Activated CD4-positive, CD25-positive, alpha-beta regulatory T cell (primary cell): ENCODE measurements around the gene PEX10.

Experiments used
- DNase-seq, 4 experiments: peaks; one replicate each; lab custom pipeline; 2025; lab: John Stamatoyannopoulos, UW

The PEX10 gene

DNA sequence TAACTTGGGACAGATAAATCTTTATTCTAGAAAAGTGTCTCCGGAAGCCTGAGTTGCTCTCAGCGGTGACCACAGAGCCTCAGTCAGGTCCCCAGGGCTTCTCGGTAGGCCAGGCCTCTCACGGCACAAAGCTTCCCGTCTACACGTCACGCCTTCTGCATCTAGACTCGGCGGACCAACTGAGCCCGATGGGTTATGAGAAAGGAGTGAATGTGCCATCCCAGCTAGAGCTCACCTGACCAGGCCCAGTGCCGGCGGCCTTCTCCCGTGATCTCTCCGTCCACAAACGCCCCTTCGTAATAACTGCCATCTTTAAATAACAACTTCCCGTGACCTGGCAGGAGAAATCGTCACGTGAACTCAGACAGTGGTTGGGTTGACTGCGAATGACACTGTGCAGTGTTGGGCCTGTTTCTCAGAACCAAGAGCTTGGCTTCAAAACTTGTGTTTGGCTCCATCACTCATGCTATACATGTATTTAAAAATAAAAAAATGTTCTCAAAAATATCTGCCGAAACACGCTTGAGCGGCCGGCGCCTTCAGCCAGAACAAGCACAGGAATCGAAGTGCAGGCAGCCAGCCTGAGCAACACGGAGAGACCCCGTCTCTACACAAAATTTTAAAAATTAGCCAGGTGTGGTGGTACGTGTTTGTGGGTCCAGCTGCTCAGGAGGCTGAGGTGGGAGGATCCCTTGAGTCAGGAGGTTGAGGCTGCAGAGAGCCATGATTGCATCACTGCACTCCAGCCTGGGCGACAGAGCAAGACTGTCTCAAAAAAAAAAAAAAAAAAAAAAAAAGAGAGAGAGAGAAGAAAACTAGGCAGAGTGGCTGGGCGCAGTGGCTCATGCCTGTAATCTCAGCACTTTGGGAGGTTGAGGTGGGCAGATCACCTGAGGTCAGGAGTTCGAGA is 24.1 kb downstream of the PEX10 start:
- DNase-seq: no peak

DNA sequence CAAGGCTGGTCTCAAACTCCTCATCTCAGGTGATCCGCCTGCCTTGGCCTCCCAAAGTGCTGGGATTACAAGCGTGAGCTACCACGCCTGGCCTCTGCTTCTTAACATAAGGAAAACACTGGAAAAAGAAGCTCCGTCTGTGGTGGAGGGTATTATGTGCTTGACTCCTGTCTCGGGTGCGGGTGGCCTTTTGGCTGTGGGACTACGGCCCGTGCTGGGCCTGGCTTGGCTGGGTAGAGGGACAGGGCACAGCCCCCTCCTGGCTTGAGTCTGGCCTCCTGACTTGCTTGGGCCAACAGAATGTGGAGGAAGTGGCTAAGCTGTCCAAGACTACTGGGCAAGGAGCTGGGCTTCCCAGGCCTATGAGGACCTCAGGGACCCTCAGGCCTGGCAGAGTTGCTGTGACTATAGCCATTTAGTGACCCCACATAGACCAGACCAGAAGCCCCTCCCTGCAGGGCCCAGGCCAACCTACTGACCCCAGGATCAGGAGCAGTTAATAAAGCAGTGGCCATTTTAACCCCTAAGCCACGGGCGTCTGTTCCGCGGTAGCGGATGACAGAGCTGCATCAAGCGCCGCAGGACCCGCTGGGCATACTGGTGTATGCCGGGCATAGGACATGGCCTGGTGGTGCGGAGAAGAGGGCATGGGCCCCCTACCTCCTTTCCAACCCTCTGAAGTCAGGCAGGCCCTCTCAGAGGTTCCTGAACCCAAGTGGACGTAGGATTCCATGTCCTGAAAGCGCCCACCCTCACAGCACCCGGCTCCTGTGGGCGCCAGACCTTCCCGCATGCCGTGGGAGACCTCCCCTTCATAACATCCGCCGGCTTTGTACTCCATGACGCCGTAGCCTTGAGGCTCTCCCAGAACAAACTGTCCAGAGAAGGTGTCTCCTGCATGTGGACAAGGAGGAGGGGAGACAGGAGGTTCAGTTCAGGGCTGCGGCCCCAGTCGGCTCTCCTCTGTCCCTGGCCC is 25.4 kb downstream of the PEX10 start:
- DNase-seq: no peak

DNA sequence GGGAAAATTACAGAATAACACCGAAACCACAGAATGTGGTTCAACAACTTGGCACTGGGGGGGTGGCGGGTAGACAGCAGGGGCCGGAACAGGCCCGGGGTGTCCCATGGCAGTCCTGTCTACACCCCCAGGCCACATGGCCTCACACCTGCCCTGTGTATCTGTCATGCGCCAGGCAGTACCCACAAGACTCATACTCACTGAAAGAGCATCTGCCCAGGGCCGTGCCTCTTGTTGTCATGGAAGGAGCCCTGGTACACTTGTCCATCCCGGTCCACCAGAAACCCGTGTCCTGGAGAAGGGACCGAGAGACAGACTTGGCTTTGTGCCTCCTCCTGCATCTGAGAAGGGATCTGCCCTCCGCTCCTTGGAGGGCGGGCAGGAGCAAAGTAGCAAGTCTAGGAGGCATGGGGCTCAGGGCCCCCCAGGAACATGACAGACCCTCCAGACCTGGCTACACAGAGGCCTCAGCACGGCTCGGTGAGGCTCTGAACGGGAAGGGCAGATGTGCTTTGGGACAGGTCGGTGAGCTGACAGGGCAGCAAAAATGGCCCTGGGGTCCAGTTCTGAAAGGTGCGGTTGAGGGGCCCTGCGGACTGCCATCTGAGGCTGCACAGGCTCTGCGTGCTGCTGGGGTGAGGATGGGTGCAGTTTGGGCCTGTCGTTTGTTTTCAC is 26.6 kb downstream of the PEX10 start:
- no peak for DNase-seq

DNA sequence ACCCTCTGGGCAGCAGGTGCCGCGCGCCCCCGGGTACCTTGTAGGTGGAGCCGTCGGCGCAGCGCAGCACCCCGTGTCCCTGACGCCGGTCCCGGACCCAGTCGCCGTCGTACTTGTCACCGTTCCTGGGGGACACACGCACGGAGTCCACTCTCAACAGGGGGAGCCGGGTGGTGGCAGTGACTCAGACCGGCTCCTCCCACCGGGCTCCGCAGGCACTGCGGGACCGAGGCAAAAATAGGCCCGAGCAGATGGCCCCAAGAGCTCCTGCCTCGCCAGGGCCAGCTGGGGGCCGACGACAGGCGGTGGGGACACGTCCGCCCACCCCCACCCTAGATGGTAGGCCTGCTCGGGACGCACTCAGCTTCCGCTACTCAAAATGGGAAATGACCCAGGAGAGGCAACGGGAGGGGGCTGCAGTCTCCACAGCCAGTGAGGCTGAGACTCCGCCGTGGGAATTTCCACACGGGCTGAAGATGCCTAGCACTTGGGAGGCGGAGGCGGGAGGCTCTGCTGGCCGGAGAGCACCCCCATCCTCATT is 27.4 kb downstream of the PEX10 start:
- DNase-seq: no peak

DNA sequence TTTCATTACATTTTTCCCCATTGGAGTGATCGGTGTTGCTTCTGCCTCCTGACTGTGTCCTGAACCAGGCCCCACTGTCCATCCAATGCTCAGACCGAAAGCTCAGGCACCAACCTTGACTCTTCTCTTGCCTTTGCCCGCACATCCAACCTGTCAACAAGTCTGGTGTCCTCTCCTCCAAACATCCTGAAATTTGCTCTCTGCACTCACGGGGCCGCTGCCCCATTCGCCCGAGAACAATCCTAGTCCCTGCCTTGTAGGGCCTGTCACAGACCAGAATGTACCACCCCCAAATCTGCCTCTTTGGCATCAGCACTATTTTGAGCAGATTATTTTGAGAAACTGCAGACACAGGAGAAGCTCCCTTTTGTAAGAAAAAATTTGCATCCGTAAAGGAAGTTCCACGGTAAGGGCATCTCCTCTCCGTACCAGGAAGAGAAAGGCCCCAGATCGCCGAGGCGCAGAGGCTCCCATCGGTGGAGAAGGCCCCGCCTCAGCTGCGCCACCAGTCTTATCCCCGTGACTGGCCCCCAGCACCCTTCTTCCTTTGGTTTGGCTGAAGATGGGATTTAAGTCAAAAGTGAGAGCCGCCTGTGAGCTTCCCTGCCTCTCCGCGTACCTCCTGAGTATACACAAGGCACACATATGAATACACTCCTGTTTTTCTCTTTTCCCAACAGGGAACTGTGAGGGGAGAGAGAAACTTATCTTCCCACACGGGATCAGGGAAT is 28.1 kb downstream of the PEX10 start:
- no peak for DNase-seq

DNA sequence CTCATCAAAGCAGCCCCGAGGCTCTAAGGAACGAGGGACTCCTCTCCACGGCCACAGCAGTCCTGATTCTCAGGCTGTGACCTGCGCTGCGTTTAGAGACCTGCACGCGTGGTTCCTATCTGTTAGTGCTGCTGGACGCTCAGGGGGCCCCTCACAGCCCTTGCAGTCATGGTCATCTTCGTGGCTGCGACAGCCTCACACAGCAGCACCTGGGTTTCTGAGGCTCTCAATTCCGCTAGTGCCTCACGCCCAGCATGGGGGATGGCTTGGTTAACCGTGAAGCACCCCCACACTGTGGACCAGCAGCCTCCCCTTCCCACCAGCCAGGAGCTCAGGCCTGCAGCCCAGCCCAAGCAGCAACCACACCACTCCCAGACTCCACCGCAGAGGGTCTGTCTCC is 28.8 kb downstream of the PEX10 start:
- DNase-seq: no peak

DNA sequence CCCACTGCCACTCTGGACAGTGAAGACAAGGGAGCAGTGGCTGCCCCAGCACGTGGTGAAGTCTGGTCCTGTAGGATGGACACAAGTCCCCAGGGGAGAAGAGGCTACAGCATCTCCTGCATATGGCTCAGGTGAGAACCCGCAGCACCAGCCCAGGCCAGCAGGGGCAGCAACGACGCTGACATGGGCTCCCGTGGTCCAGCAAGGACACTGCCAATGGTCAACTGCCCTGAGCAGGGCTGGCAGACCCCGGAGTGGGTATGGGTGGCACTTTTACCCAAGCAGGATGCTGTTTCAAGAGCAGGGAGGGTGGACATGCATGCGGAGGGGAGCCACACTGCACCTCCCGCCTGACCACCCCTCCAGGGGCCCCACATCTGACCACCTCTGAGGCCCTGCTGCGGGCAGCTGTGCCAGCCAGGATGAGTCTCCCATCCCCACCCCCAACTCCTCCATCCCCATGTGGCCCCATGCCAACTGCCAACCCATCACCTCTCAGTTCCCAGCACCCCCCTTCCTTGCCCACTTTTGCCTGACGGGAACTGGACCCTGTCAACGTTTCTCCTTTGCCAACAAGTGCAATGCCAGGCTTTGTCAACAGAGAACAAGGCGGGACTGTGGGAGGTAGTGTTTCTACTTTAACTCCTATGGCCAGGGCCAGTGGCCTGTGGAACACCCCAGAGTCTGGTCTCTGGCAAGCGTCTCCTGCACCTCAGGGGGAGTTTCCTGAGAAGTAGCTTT is 29.6 kb downstream of the PEX10 start:
- DNase-seq: no peak

DNA sequence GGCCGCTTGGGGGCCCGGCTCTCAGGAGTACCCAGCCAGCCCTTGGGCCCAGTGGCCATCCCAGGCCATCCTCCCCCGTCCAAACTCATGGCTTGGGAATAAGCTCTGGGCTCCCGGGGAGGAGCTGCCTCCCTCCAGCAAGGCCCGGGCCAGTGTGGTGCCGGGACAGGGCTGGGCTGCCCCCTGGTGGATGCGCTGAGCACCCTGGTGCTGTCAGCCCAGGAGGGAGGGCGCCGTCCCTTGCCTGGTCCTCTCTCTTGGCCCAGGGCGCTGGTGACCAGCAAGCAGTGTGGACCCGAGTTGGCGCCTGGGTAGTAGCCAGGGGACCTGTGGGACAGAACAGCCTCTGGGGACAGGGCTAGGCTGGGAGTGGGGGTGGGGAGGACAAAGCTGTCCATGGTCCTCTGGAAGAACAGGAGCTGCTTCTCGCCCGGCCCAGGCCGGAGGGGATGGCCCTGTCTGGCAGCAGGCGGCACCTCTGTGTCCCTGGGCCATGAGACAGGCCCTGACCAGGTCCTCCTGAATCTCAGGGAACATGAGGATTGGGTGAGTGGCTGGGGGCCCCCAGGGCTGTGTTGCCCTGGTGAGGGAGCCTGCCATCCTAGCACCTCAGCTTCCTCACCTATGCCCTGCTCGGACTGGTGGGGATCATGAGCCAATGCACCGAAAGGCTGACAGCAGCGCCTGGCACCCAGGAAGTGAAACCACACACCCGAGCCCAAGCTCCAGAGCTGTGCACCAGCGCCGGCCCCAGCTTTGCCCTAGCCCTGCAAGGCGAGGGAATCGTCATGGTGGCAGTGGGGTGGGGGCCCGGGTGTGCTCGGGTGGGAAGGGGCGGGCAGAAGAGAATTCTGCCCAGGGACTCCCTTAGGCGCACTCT is 30.4 kb downstream of the PEX10 start:
- peak; percentile 52 to 67 (median 60) for DNase-seq

DNA sequence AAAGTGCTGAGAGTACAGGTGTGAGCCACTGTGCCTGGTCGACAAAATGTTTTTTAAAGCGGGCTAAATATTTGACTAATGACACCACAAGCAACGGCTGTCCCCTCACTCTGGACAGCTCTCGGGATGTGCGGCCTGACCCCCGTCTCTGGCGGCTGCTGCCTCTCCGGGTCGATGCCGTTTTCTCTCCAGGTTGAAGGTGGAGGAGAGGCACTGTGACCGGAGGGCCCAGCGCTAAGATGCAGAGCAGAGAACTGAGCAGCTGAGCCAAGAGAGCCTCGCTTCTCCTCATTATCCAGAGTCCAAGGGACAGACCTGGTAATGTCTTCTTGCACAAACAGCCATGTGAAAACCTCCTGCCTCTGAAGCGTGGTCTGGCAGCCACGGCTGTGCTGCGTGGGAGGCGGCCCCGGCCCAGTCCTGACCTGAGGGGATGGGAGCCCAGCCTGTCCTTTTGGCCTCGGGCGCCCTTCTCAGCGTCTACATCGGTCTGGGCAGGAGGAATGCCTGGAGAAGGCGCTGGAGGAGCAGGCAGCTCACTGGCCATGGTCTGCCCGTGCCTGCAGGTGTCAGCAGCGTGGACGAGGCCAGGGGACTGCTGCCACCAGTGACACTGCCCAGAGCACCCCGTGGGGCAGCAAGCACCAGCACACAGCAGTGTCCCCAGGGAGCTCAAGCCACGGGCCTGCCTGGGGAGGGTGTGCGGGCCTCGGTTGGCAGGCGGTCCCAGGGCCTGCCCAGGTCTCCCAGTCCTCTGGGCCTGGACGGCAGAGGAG is 31.4 kb downstream of the PEX10 start:
- DNase-seq: no peak

DNA sequence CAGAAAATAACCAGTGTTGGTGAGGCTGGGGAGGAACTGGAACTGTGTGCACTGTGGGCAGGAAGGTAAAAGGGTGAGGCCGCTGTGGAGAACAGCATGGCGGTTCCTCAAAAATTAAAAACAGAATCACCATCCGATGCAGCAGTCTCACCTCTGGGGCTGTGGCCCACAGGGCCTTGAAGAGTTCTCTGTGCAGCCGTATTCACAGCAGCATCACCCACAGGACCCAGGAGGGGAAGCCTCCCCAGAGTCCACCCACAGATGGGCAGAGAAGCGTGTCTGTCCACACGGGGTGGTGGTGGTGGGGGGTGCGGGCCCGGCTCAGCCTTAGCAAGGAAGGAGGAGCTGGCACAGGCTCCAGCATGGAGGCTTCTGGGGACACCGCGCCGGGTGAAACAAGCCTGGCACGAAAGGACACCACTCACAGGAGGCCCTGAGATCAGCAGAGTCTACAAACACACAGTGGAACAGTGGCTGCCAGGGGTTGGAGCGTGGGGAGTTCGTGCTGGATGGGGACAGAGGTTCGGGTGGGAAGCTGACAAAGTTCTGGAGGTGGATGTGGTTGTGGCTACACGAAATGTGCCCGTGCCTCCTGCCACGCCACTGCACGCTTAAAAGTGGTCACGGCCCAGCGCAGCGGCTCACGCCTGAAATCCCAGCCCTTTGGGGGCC is 32.5 kb downstream of the PEX10 start:
- no peak for DNase-seq

DNA sequence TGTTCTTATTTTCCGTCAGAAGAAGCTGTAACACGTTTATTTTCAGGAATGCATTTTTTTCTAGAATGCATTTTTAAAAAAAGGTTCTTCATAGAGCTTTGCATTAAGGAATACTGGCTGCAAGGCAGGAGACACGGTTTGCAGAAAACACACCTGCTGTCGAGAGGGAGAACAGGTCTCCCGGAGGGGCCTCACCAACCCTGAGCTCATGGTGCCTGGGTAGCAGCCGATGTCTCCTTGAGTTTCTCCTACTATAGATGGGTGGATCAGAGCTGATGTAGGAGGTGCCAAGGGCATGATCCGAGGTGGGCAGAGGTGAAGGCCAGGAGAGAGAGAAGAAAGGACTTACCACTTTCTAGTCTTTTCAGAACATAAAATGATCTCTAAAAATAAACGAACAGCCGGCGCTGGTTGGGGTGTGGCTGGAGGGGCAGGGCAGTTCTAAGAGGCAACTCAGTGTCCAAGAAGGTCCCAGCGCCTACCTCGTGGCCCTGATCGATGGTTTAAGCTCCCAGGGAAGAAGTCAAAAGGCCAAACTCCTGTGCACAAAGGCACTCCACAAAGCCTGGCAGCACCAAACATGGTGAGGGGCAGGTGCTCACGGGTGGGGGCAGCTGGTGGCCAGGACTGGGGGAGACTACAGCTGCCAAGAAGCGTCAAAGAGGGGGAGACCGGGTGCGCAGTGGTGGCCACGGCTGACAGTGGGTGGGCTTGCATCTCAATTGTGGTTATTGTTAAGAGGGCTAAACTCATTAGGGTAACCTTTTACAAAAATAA is 33.2 kb downstream of the PEX10 start:
- DNase-seq: no peak

DNA sequence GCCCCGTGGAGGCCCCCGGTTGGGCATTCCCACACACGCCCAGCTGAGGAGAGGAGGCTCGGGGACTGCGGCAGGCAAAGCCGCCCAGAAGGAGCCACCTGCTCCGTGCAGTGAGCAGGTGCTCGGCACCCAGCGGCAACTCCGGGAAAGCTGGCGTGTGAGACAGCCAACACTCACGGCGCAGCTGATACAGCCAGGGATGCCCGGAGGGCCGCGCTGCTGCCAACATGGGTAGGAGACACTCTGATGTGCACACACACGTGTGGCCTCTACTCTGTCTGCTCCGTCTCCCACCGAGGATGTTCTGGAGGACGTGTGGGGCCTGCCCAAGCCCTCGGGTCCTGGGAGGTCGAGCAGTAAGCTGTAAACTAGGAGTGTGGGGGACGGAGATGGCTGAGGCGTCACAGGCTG is 33.9 kb downstream of the PEX10 start:
- no peak for DNase-seq

DNA sequence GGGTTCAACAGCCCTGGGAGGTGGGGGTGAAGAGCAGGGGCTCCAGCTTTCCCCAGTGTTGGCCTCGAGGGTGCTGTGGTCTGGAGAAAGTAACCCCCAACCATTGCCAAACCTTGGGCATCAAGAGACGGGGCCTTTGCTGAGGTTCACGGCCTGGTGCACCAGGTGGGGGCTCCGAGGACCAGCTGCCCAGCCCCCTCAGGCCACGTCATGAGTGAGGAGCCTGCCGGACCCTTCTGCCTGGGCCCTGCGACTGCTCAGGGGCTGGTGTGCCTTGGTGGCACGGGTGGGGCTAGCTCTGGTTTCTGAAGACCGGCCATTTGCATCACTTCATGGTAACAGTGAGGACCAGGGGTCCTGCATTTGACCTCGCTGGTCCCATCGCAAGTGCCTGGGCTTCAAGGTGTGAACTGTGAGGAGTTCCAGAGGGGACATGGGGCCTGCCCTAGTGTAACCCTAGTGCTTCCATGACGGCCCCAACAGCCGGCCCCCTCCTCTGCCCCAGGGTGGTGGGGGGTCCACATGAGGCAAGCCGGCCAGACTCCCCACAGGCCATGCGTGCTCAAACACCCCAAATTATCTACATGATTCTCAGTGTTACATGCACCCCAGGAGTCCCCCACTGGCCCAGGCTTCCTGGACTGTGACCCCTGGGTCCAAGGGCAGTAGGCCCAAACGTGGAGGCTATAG is 34.5 kb downstream of the PEX10 start:
- DNase-seq: no peak

DNA sequence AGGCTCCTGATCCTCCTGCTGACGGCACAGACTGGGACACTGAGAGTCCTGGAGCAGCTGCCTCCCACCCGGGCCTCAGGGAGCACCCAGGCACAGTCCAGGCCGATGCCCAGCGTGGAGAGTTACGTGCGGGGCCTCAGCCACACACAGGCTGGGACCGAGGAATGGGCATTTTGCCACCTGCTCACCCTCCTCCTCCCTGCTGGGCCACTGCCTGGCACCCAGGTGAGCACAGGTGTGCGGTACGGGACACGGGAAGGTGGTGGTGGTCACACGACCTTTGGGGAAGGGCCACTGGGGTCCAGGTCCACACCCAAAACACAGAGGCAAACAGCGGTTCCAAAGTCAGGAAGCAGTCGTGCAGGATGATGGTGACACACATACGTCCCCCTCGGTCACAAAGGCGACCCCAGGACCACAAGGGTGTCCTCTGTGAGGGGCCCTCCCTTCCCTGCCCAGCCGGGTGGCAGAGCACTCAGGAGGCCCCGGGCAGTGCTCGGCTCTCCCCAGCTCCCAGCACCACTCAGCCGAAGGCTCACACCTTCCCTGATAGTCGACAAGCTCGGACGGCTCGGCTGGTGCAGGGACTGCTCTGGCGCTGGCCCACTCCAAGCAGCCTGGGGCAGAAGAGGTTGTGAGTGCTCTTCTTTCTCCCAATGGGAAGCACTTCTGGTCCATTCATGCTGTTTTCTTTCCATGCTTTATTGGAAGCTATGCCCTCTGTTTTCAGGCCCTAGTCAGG is 35.3 kb downstream of the PEX10 start:
- no peak for DNase-seq

DNA sequence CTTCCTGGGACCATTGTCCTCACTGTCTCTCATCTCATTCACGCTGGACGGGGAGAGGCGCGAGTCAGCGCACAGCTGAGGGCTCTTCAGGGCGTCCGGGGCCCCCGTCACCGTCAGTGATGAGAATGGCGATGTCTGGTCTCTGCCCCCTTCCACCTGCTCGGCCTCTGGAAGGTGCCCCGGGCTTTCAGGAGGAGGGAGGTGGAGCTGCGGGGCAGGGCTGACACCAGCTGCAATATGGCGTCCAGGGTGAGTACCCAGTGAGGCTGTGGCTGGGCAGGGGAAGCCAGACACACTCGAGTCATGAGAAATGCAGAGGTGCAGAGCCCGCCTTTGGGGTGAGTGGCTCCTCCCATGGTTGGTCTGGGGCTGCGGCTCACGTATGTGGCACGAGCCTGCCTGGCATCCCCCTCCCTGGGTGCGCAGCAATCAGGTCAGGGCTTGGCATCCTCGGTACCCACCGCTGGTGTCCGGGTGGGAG is 36.1 kb downstream of the PEX10 start:
- no peak for DNase-seq

DNA sequence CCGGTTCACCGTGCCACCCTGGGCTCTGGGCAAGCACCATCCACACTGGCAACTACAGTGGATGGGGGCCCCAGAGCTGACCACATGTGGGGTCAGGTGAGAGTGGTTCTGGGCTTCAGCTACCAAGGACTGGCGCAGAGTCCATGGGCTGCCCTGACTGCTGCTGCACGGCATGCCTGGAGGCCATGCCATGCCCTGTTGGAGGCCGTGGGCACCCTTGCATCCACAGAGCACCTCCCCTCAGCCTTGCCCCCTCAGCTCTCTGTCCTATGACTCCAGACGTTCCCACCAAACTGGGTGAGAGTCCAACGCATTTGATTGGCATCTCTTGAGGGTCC is 36.5 kb downstream of the PEX10 start:
- DNase-seq: no peak
